Transverse colon (tissue), 4 donors: Measurements from ENCODE around the gene TCF7L2. TPM values are rescaled to one million over a fixed set of nuclear protein-coding genes. Genes with fewer than 3 reads are reported as not detected.

Source experiments
- DNase-seq: peaks from one replicate; pipeline ENCODE4 v3.0.0-alpha.2; 2019
- H3K27ac ChIP-seq, 4 donors: fragments of 200-600 bp; sonication (generic); 2 replicates each; pipeline ENCODE4 v1.5.1; 2016 to 2018; ENCODE audit warnings: inconsistent platforms in 4 of 4
- H3K27me3 ChIP-seq: fragments of 200-600 bp; sonication (generic); 2 replicates; pipeline ENCODE4 v1.5.1; 2017; ENCODE audit warnings: inconsistent platforms
- H3K36me3 ChIP-seq, 4 donors: fragments of 200-600 bp; sonication (generic); 2 replicates each; pipeline ENCODE4 v1.5.1; 2017 to 2019; ENCODE audit warnings: inconsistent platforms in 4 of 4
- H3K4me1 ChIP-seq, 4 donors: fragments of 200-600 bp; sonication (generic); 2 replicates each; pipeline ENCODE4 v1.5.1; 2017 to 2020; ENCODE audit warnings: inconsistent platforms in 4 of 4
- H3K4me3 ChIP-seq, 4 donors: fragments of 200-600 bp; sonication (generic); 1 replicate in 1 of 4; 2 replicates in 3 of 4; pipeline versions ENCODE4 v1.5.1 to v1.6.1; 2017 to 2019; ENCODE audit warnings: inconsistent platforms in 4 of 4
- H3K9me3 ChIP-seq, 2 donors: fragments of 200-600 bp; sonication (generic); 2 replicates each; pipeline ENCODE4 v1.5.1; 2017 to 2019; ENCODE audit warnings: inconsistent platforms in 2 of 2
- EP300 ChIP-seq: sonication (generic); formaldehyde crosslinking; IDR thresholded peaks from one replicate; pipeline ENCODE4 v1.6.1; 2017; ENCODE audit warnings: antibody characterized with exemption, low read depth
- POLR2A ChIP-seq: fragments of 450-650 bp; IDR thresholded peaks from one replicate; pipeline ENCODE4 v1.6.1; 2016; ENCODE audit warnings: antibody characterized with exemption, mild to moderate bottlenecking, moderate library complexity
- POLR2AphosphoS5 ChIP-seq, 3 donors: sonication (generic); formaldehyde crosslinking; IDR thresholded peaks; one replicate each; pipeline ENCODE4 v1.6.1; 2016; ENCODE audit warnings: antibody characterized with exemption in 3 of 3
- WGBS, 2 donors: methylation state at CpG; one replicate each; pipeline ENCODE4 v1.1.5; 2018; ENCODE audit warnings: low coverage in 1 of 2; 5-methylcytosine and 5-hydroxymethylcytosine counted together
- in situ Hi-C, 4 donors: fragments of 200-750 bp; cut with MboI; loops; one replicate each; pipeline versions ENCODE4 v1.15.0 to v1.15.1; 2017; ENCODE audit warnings: low sequenced_read_pairs in 3 of 4, low pct_ligation_motif_present in 1 of 4, low pct_unique_long_range_greater_than_20kb in 1 of 4
- intact Hi-C: fragments of 100-400 bp; cut with DNase I; formaldehyde crosslinking; loops from one replicate; pipeline ENCODE4 v1.15.1; 2023; ENCODE audit warnings: low total_unique reads
- total RNA-seq, 4 donors: library from RNA; depleted of rRNA; stranded (reverse); fragments of >200 nt; gene quantifications; one replicate each; pipeline ENCODE4 v1.1.0, GENCODE V29; 2016
- TF ChIP-seq, protein P1 (sequence below), 5 experiments: fragments of 200-600 bp in 3 of 5; fragments of 450-650 bp in 2 of 5; sonication (generic) in 3 of 5; IDR thresholded peaks; 1 replicate in 2 of 5; 2 replicates in 3 of 5; pipeline ENCODE4 v1.5.1; 2016 to 2017; ENCODE audit warnings: antibody characterized with exemption in 5 of 5, inconsistent platforms in 3 of 5, mild to moderate bottlenecking in 2 of 5, moderate library complexity in 1 of 5

Gene TCF7L2
- total RNA-seq, 4 donors from 2014 or later = 84.6 to 249 (median 137) TPM

DNA sequence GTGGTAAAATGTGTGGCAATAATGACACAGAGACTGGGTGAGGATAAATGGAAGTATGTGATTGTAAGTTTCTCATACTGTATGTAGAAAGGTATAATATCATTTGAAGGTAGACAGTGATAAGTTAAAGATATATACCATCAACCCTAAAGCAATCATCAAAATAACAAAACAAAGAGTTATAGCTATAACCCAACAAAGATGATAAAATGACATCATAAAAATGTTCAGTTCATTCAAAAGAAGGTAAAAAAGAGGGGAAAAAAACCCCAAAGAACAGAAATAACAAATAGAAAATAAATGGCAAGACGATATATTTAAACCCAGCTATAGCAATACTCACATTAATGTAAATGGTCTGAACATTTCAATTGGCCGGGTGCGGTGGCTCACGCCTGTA is 17.4 kb upstream of the TCF7L2 start:
- Histone ChIP-seq H3K27me3 (no peaks in the 10 kb centered on the region), H3K4me1 (no peaks in the 10 kb centered on the region), H3K9me3 (no peaks in the 10 kb centered on the region), H3K4me3 (no peak overlapping the region), H3K36me3 (no peaks in the 10 kb centered on the region), H3K27ac (no peak overlapping the region)
- WGBS, 2 donors = 93 to 94% methylated on average over 3 to 4 of the region's 4 CpGs
- intact Hi-C loops = no loop called here
- in situ Hi-C loops = loop anchor here in 1 of 4 donors (25.0 kb wide), 1 partner anchor 455 kb away; no protein-coding TSS in a partner anchor
- TF ChIP-seq POLR2A = no peak
- TF ChIP-seq POLR2AphosphoS5 (IDR thresholded peaks at IDR 0.05) = no peak
- TF ChIP-seq EP300 = no peak
- TF ChIP-seq, protein P1, sequence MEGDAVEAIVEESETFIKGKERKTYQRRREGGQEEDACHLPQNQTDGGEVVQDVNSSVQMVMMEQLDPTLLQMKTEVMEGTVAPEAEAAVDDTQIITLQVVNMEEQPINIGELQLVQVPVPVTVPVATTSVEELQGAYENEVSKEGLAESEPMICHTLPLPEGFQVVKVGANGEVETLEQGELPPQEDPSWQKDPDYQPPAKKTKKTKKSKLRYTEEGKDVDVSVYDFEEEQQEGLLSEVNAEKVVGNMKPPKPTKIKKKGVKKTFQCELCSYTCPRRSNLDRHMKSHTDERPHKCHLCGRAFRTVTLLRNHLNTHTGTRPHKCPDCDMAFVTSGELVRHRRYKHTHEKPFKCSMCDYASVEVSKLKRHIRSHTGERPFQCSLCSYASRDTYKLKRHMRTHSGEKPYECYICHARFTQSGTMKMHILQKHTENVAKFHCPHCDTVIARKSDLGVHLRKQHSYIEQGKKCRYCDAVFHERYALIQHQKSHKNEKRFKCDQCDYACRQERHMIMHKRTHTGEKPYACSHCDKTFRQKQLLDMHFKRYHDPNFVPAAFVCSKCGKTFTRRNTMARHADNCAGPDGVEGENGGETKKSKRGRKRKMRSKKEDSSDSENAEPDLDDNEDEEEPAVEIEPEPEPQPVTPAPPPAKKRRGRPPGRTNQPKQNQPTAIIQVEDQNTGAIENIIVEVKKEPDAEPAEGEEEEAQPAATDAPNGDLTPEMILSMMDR (IDR thresholded peaks at IDR 0.05) = no peak
- DNase-seq = no peak

DNA sequence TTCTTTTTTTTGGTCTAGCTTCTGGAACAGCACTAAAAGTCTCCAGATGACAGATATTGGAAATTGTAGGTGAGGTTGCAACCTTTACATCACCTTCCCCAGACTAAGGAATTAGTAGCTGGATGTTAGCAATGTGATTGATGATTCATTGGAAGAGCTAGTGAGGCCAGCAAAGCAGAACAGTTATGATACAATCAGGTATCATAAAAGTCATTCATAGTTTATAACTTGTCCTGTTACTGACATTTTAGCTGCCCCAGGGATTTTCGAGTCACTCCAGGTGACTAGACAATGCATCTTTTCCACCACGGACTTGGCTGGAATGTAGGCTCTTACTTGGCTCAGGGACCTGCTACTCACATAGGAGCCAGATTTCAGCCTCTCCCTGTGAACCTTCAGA is 15.9 kb upstream of the TCF7L2 start:
- H3K27ac ChIP-seq = no peak overlapping the region
- no peaks in the 10 kb centered on the region for H3K36me3 ChIP-seq
- in situ Hi-C loops (loop anchor here in 1 of 4 donors (25.0 kb wide), 1 partner anchor 453 kb away; no protein-coding TSS in a partner anchor), intact Hi-C loops (no loop called here)
- H3K9me3 ChIP-seq = no peaks in the 10 kb centered on the region
- no peak overlapping the region for H3K4me3 ChIP-seq
- TF ChIP-seq POLR2AphosphoS5 (IDR thresholded peaks at IDR 0.05) (no peak), POLR2A (no peak), EP300 (no peak)
- TF ChIP-seq, protein P1 (IDR thresholded peaks at IDR 0.05) = no peak
- H3K27me3 ChIP-seq = no peaks in the 10 kb centered on the region
- 45% methylated on average over 2 of the region's 2 CpGs; no CpG with 5 or more reads in 1 of the 2 donors for WGBS, 2 donors
- no peak for DNase-seq
- H3K4me1 ChIP-seq = no peaks in the 10 kb centered on the region

DNA sequence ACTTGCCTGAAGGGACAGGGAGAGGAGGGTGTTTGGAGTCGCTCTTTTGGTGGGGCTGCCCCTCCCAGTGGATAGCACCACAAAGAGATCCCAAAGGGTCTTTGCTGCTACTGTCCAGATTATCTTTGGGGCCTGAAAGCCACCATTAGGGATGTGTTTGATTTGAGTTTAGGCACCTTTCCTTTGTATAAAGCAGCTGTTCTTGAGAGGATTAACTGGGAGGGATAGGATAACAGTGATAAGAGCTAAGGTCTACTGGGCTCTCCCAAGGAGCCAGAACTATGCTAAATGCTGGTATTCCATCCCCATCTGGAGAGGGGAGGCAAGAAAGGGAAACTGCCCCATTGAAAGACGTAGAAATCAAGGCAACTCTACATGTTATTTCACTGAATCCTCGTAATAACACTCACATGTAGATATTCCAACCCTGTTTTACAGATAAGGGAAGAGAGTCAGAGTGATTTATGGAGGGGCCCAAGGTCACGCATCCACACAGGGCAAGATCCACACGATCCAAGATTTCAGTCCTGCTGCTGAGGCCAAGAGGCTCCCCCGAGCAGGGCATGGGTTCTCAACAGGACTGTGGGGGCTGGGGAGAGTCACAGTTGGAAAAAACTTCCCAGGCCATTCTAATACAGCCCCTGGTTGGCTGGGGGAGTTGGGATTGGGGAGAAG is 11.1 kb upstream of the TCF7L2 start:
- no peaks in the 10 kb centered on the region for H3K36me3 ChIP-seq
- no peak overlapping the region for H3K27ac ChIP-seq
- H3K27me3 ChIP-seq = no peaks in the 10 kb centered on the region
- no peak for DNase-seq
- in situ Hi-C loops (loop anchor here in 1 of 4 donors (25.0 kb wide), 1 partner anchor 448 kb away; no protein-coding TSS in a partner anchor), intact Hi-C loops (loop anchor here (1.0 kb wide), 1 partner anchor 52 kb away; no protein-coding TSS in a partner anchor)
- H3K4me1 ChIP-seq = no peaks in the 10 kb centered on the region
- WGBS, 2 donors = 78 to 100% methylated on average over 1 to 6 of the region's 6 CpGs
- no peak overlapping the region for H3K4me3 ChIP-seq
- H3K9me3 ChIP-seq = no peaks in the 10 kb centered on the region
- no peak for TF ChIP-seq POLR2A
- no peak for TF ChIP-seq POLR2AphosphoS5 (IDR thresholded peaks at IDR 0.05)
- TF ChIP-seq EP300 = no peak
- TF ChIP-seq, protein P1 (IDR thresholded peaks at IDR 0.05) = no peak

DNA sequence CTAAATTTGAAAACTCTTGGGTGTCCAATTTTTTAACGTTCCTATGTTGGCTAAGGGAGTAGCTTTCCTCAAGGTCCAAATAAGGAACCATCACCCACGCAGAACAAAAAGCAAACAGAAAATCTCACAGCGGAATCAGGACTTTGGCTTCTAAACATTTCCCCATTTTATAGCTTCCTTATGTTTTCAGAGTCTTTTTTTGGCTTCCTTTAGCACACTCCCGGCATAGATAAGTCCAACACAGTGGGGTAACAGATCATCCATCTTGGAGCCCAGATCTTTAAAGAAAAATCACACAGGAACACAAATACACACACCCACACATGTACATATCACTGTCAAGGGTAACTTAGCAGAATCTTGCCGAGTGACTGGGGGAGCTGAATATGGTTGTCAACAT is 4.2 kb upstream of the TCF7L2 start:
- Histone ChIP-seq H3K4me1 (peaks cover 11 to 43% (median 30%) of the 10 kb centered on the region in 4 donors), H3K9me3 (no peaks in the 10 kb centered on the region), H3K27me3 (no peaks in the 10 kb centered on the region), H3K4me3 (no peak overlapping the region), H3K36me3 (no peaks in the 10 kb centered on the region), H3K27ac (peak overlapping the region; percentile 62 to 73 (median 67))
- in situ Hi-C loops (loop anchor here in 1 of 4 donors (25.0 kb wide), 1 partner anchor 441 kb away; no protein-coding TSS in a partner anchor), intact Hi-C loops (loop anchor here (5.0 kb wide), 1 partner anchor 436 kb away; no protein-coding TSS in a partner anchor)
- DNase-seq = no peak
- TF ChIP-seq POLR2AphosphoS5 (IDR thresholded peaks at IDR 0.05) = no peak
- no peak for TF ChIP-seq POLR2A
- TF ChIP-seq, protein P1 (IDR thresholded peaks at IDR 0.05) = no peak
- no peak for TF ChIP-seq EP300
- 24 to 26% methylated on average over 3 to 5 of the region's 5 CpGs for WGBS, 2 donors
